Cardiac muscle cell (in vitro differentiated cells and primary cell): Measurements from ENCODE around the gene NUDT6. TPM values are rescaled to one million over a fixed set of nuclear protein-coding genes. Genes with fewer than 3 reads are reported as not detected.
"Not testable (repeated sequence)": the region's sequence is repeated elsewhere in the genome, so short reads cannot be mapped to it uniquely, and the experiment has no call there.

Experiments
- DNase-seq, 2 donors: peaks; one replicate each; pipeline versions ENCODE4 v3.0.0 to v3.0.0-alpha.2; 2010 to 2017; ENCODE audit warnings: low read depth in 1 of 2, low spot score in 1 of 2
- H3K27ac ChIP-seq: fragments of 200-600 bp; sonication (generic); 2 replicates; pipeline ENCODE4 v1.5.1; 2016
- H3K27me3 ChIP-seq: fragments of 200-600 bp; sonication (generic); 2 replicates; pipeline ENCODE4 v1.6.0; 2016; ENCODE audit warnings: control low read depth
- H3K36me3 ChIP-seq: fragments of 200-600 bp; sonication (generic); 2 replicates; pipeline ENCODE4 v1.5.1; 2016; ENCODE audit warnings: control low read depth
- H3K4me1 ChIP-seq: fragments of 200-600 bp; sonication (generic); 2 replicates; pipeline ENCODE4 v1.8.1; 2017; ENCODE audit warnings: low read depth, mild to moderate bottlenecking, mixed run types
- H3K4me3 ChIP-seq: fragments of 200-600 bp; sonication (generic); 2 replicates; pipeline ENCODE4 v1.5.1; 2016; ENCODE audit warnings: mild to moderate bottlenecking
- H3K9me3 ChIP-seq: fragments of 200-600 bp; sonication (generic); 2 replicates; pipeline ENCODE4 v1.5.1; 2017; ENCODE audit warnings: low read depth, mild to moderate bottlenecking, control low read depth
- CTCF ChIP-seq: IDR thresholded peaks from 2 replicates; pipeline ENCODE4 v1.5.1; 2012; ENCODE audit warnings: low read depth, mild to moderate bottlenecking, low read length
- polyA plus RNA-seq: library from polyadenylated mRNA; unstranded; fragments of >200 nt; fragmentation: Nextera tagmentation; extraction: Ambion mirVana; gene quantifications from 2 replicates; pipeline ENCODE4 v1.2.1, GENCODE V29; 2016
- total RNA-seq: library from RNA; depleted of rRNA; stranded (reverse); fragments of >200 nt; gene quantifications from 2 replicates; pipeline ENCODE4 v1.2.3, GENCODE V29; 2016

Gene NUDT6
- total and polyA plus RNA-seq, 2 experiments from 2014 or later, result 26.3 to 32.3 TPM

GRCh38 chr4:122952028-122952427 is 29.6 kb upstream of the NUDT6 start:
- no peak overlapping the region for H3K27ac ChIP-seq
- no peaks in the 10 kb centered on the region for H3K9me3 ChIP-seq
- H3K27me3 ChIP-seq, result no peaks in the 10 kb centered on the region
- H3K4me3 ChIP-seq, result no peak overlapping the region
- DNase-seq, result no peak
- H3K4me1 ChIP-seq, result no peaks in the 10 kb centered on the region
- no peak for TF ChIP-seq CTCF
- peaks cover 5% of the 10 kb centered on the region for H3K36me3 ChIP-seq

- no peak for TF ChIP-seq CTCF
- DNase-seq, result no peak
- no peak overlapping the region for H3K27ac ChIP-seq
- no peaks in the 10 kb centered on the region for H3K27me3 ChIP-seq
- no peak overlapping the region for H3K4me3 ChIP-seq
- H3K4me1 ChIP-seq, result no peaks in the 10 kb centered on the region
- no peaks in the 10 kb centered on the region for H3K9me3 ChIP-seq
- H3K36me3 ChIP-seq, result peaks cover 11% of the 10 kb centered on the region
Observed at GRCh38 chr4:122948671-122949070, 26.3 kb upstream of the NUDT6 start.

GRCh38 chr4:122946142-122946541 is 23.7 kb upstream of the NUDT6 start:
- Histone ChIP-seq H3K36me3 (peaks cover 11% of the 10 kb centered on the region), H3K9me3 (no peaks in the 10 kb centered on the region), H3K27ac (no peak overlapping the region), H3K4me3 (no peak overlapping the region), H3K27me3 (no peaks in the 10 kb centered on the region), H3K4me1 (no peaks in the 10 kb centered on the region)
- TF ChIP-seq CTCF, result no peak
- no peak for DNase-seq

- H3K36me3 ChIP-seq, result peaks cover 11% of the 10 kb centered on the region
- H3K27me3 ChIP-seq, H3K4me1 ChIP-seq, H3K9me3 ChIP-seq, H3K27ac ChIP-seq, DNase-seq, H3K4me3 ChIP-seq: not testable (repeated sequence)
Observed at GRCh38 chr4:122945136-122945535, 22.7 kb upstream of the NUDT6 start.

GRCh38 chr4:122932763-122933162 is 10.4 kb upstream of the NUDT6 start:
- Histone ChIP-seq H3K27ac (no peak overlapping the region), H3K27me3 (no peaks in the 10 kb centered on the region), H3K9me3 (no peaks in the 10 kb centered on the region), H3K36me3 (peaks cover 27% of the 10 kb centered on the region), H3K4me3 (no peak overlapping the region), H3K4me1 (no peaks in the 10 kb centered on the region)
- no peak for DNase-seq
- TF ChIP-seq CTCF, result no peak

GRCh38 chr4:122930862-122931261 is 8.5 kb upstream of the NUDT6 start:
- peak; percentile 5 to 40 for DNase-seq
- no peak overlapping the region for H3K27ac ChIP-seq
- H3K4me1 ChIP-seq, result no peaks in the 10 kb centered on the region
- TF ChIP-seq CTCF, result peak; percentile 44
- no peaks in the 10 kb centered on the region for H3K9me3 ChIP-seq
- H3K4me3 ChIP-seq, result no peak overlapping the region
- no peaks in the 10 kb centered on the region for H3K27me3 ChIP-seq
- H3K36me3 ChIP-seq, result peaks cover 13% of the 10 kb centered on the region
